ENCODE results near the gene CYB561.

The CYB561 gene

GRCh38 chr17:63431939-63432804 lies 13.9 kb downstream of the CYB561 start:
- DNase-seq, result peak; percentile 29

GRCh38 chr17:63431618-63431938 lies 14.5 kb downstream of the CYB561 start:
- DNase-seq, result no peak

DNA sequence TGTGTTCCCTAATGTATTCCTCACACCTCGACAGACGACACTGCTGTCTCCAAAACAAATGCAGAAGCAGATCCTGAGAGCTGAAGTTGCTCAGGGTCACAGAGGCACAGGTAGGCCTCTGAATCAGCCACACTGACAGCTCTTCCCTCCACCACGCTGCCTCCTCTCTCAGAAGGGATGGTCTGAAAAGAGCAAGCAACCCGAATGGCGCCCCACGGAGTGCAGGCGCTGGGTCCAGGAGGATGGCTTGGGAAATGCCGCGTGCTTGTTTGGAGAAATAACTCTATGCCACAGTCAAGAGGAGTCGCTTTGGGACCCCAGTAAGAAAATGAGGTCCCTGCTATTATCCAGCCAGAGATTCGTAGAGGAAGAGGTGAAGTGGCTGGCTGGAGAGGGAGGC lies 15.9 kb downstream of the CYB561 start:
- DNase-seq, result no peak

GRCh38 chr17:63429766-63430165 lies 16.3 kb downstream of the CYB561 start:
- no peak for DNase-seq

- DNase-seq, result no peak
Observed at GRCh38 chr17:63426917-63427308, 19.2 kb downstream of the CYB561 start.

- DNase-seq, result no peak
Observed at GRCh38 chr17:63426041-63426916, 19.8 kb downstream of the CYB561 start.

DNA sequence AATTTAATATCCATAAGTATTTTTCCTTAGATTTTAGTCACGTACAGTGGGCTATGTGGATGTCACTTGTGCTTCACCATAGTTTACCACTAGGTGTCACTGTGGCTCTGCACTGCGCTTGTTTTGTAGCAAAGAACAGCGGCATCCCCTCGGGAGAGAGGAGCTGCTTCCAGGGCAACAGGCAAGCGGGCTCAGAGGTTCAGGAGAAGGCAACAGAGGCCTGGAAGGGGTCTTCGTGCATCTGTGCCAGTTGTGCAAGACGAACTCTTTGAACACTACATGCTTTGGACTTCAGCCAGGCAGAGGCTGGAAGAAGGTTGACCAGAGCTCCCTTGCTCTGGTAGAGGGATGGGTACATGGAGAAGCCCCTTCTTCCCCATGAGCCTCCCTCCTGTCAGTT lies 20.6 kb downstream of the CYB561 start:
- DNase-seq, result peak; percentile 84

GRCh38 chr17:63423963-63424362 lies 22.1 kb downstream of the CYB561 start:
- no peak for DNase-seq

DNA sequence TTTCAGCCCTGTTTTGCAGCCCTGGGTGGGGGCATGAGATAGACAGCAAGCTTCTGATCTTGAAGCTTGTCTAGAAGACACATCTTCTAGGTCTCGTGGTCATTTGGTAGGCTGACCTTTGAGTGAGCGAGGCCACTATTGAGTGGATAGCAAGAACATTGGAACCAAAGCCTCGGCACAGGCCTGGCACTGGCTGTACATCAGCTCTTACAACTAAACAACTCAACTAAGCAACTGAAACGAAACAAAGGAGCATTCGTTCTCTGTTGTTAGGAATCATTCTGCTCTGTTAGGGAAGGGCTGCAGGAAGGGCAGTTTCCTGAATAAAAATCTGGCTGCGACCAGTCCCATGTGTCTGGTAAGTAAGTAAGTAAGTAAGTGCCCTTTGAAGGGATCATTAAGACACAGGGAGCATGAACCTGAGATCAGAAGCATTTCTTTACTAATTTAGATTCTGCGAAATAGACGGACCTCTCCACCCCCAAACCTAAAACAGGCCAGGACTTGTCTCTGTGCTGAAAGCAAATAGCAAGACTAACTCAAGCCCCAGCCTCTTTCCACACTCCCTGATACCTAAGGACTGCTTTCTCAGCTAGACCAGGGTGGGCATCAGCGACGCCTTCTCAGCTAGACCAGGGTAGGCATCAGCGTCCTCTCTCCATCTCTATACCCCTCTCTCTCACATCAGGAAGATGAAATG lies 22.7 kb downstream of the CYB561 start:
- DNase-seq, result no peak

GRCh38 chr17:63421681-63422645 lies 24.1 kb downstream of the CYB561 start:
- no peak for DNase-seq

DNA sequence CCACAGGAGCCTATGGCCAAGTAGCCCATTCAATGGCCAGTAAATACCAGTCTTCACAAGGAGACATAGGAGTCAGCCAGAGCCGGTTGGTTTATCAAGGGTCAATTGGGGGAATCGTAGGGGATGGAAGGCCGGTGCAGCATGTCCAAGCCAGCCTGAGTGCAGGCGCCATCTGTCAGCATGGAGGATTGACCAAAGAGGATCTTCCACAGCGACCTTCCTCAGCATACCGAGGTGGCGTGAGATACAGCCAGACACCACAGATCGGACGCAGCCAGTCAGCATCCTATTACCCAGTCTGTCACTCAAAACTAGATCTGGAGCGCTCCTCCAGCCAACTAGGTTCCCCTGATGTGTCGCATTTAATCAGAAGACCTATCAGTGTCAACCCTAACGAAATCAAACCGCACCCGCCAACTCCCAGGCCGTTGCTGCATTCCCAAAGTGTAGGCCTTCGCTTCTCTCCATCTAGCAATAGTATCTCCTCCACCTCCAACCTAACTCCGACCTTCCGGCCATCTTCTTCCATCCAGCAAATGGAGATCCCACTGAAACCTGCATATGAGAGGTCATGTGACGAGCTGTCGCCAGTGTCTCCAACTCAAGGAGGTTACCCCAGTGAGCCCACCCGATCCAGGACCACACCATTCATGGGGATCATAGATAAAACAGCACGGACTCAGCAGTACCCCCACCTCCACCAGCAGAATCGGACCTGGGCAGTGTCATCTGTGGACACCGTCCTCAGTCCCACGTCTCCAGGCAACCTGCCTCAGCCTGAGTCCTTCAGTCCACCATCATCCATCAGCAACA lies 25.0 kb downstream of the CYB561 start:
- no peak for DNase-seq

DNA sequence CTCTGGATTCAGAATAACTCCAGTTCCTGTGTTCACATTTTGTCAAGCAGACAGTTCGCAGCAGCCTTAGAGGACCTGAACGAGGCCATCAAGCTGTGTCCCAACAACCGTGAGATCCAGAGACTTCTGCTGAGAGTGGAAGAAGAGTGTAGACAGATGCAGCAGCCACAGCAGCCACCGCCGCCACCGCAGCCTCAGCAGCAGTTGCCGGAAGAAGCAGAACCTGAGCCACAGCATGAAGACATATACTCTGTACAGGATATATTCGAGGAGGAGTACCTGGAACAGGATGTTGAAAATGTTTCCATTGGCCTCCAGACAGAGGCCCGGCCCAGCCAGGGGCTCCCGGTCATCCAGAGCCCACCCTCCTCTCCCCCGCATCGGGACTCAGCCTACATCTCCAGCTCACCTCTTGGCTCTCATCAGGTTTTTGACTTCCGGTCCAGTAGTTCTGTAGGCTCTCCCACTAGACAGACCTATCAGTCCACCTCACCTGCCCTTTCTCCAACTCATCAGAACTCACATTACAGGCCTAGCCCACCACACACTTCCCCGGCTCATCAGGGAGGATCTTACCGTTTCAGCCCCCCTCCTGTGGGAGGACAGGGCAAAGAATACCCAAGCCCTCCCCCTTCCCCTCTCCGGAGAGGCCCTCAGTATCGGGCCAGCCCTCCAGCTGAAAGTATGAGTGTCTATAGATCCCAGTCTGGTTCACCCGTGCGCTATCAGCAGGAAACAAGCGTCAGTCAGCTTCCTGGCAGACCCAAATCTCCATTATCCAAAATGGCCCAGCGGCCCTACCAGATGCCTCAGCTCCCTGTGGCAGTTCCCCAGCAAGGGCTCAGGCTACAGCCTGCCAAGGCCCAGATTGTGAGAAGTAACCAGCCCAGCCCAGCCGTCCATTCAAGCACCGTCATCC lies 25.9 kb downstream of the CYB561 start:
- DNase-seq, result no peak

DNA sequence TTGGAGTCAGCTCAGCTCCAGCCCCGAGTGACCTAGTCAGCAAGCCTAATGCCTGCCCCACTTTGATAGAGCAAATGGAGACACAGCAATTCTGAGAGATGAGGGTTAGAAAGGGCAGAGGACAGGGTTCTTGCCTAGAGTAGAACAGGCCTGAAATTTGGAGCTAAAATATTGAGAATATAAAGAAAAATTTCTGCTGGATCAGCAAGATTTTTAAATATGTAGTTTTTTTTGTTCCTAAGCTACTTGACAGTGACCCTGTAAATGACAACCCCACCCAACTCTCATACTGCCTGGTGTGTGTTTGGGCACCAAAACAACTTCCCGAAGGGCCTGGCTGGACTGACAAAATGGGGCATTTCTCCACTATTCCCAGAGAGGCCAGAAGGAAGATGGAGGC lies 26.7 kb downstream of the CYB561 start:
- DNase-seq, result no peak

DNA sequence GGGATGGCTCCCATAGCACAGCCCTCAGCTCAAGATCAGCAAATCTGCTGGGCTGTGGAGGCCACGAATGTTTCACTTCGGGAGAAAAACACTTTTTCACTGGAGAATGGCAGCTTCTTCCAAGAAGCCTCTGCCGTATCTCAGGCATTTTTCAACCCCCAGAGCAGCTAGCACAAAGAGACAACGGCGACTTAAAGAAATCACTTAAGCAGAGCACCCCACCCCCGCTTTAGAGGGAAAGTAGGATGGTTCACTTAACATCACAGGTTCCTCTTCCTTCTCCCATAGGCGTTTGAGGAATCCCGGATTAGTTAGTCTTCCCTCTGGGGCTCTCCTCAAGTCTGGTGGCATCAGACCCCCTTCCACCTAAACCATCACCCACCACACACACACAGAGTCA lies 27.6 kb downstream of the CYB561 start:
- DNase-seq, result no peak

DNA sequence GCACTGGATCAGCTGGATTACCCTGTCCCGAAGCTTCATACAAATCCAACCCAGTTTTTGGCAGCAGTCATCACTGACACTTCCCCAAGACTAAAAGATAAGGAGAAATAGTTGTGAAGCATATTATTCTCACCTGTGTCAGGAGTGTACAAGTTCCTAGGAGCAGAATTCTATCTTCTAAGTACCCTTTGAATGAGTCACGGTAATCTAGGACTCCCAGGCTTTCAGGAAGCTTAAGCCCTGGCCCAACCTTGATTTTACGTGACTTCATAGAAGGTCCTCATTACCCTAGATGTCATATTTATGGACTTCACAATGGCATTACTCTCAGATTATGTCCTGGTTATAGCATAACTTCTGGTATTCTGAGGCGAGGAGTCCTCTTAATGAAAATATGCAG lies 31.9 kb downstream of the CYB561 start:
- no peak for DNase-seq

DNA sequence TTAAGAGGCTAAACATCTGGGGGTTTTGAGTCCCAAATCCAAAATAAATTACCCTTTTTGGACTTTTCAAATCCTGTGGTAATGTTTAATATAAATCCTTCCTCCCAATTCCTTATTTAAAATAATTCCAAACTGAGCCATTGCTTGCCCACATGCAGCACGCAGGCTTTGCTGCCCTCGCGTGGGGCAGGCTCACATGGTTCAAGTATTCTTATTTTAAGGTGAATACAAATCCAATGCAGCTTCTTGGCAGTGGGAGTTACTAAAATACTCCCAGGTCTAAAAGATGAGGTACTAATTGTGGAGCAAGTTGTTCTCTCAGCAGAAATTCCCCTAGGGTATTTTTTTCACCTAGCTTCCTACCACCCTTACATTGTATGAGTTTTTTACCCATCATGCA lies 33.0 kb downstream of the CYB561 start:
- DNase-seq, result no peak

DNA sequence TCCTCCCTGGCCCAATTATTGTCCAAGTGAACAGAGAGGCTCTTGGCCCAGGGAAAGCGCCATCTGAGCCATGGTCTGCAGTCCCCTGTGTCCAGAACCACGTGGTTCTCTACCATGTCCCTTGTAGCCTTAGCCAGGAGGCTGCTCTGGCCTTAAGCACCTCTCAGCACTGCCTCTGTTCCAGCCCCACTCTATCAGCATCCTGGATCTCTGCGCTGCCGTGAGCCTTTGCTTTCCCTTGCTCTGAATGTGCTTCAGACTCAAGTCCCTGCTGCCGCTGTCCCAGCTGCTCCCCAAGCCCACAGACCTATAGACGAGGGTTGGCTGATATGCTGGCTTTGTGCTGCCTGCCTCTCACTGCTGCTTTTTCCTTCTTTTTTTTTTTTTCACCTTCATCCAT lies 33.9 kb downstream of the CYB561 start:
- no peak for DNase-seq

DNA sequence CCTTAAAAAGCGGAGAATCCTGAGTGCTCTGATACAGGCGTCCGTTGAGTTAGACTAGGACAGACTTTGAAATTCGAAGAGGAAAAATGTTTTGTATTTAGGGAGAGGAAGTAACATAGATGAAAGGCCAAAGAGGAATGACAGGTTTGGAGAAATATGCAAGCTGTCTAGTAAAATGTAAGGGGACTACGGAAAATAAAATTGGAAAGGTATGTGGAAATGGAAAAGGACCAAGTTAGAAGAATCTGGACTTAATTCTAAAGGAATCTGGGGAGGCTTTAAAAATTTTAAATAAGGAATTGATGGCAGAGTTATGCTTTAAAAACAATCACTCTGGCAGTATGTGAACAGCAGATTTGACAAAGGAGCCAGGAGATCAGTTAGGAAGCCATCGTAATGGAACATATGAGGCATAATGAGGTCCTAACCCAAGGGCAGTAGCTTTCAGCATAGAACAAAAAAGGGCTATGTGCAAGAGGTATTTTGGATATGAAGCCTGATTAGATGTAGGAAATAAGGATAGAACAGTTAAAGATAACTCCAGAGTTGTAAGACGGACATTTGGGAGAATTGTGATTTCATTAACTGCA lies 38.3 kb downstream of the CYB561 start:
- DNase-seq, result no peak

GRCh38 chr17:63406689-63407330 lies 39.3 kb downstream of the CYB561 start:
- DNase-seq, result peak; percentile 84

Measured in NCI-H345 (cell line).